ENCODE data around the gene CRIP2. TPM values are rescaled to one million over a fixed set of nuclear protein-coding genes. Genes with fewer than 3 reads are reported as not detected.
A peak's percentile ranks its signal among the peaks of the same experiment; 100 is the strongest.

The CRIP2 gene
- total RNA-seq, 1 donor from 2014 or later = 247 TPM

- H3K4me3 Mint-ChIP-seq (ENCODE audit: unreplicated experiment) = no peak overlapping the region
- H3K36me3 Mint-ChIP-seq (ENCODE audit: low read depth) = no peaks in the 10 kb centered on the region
- no peaks in the 10 kb centered on the region for H3K9me3 Mint-ChIP-seq (ENCODE audit: low read depth)
Measured at GRCh38 chr14:105503935-105504692, 29.5 kb downstream of the CRIP2 start.

GRCh38 chr14:105505101-105505500, 30.5 kb downstream of the CRIP2 start:
- H3K9me3 Mint-ChIP-seq (ENCODE audit: low read depth) = no peaks in the 10 kb centered on the region
- H3K27me3 Mint-ChIP-seq (ENCODE audit: low read depth) = peaks cover 8% of the 10 kb centered on the region
- no peak overlapping the region for H3K27ac Mint-ChIP-seq (ENCODE audit: unreplicated experiment)
- H3K4me1 Mint-ChIP-seq (ENCODE audit: low read depth) = no peaks in the 10 kb centered on the region
- no peaks in the 10 kb centered on the region for H3K36me3 Mint-ChIP-seq (ENCODE audit: low read depth)
- TF ChIP-seq, protein P1, sequence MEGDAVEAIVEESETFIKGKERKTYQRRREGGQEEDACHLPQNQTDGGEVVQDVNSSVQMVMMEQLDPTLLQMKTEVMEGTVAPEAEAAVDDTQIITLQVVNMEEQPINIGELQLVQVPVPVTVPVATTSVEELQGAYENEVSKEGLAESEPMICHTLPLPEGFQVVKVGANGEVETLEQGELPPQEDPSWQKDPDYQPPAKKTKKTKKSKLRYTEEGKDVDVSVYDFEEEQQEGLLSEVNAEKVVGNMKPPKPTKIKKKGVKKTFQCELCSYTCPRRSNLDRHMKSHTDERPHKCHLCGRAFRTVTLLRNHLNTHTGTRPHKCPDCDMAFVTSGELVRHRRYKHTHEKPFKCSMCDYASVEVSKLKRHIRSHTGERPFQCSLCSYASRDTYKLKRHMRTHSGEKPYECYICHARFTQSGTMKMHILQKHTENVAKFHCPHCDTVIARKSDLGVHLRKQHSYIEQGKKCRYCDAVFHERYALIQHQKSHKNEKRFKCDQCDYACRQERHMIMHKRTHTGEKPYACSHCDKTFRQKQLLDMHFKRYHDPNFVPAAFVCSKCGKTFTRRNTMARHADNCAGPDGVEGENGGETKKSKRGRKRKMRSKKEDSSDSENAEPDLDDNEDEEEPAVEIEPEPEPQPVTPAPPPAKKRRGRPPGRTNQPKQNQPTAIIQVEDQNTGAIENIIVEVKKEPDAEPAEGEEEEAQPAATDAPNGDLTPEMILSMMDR (IDR thresholded peaks at IDR 0.05) = no peak
- H3K4me3 Mint-ChIP-seq (ENCODE audit: unreplicated experiment) = no peak overlapping the region
- peak; percentile 91 for DNase-seq (ENCODE audit: low spot score)

More at GRCh38 chr14:105503935-105504692, 29.5 kb downstream of the CRIP2 start:
- Mint-ChIP-seq H3K27me3 (ENCODE audit: low read depth) (peaks cover 8% of the 10 kb centered on the region), H3K27ac (ENCODE audit: unreplicated experiment) (no peak overlapping the region), H3K4me1 (ENCODE audit: low read depth) (no peaks in the 10 kb centered on the region)
- peak; percentile 79 for DNase-seq (ENCODE audit: low spot score)
- TF ChIP-seq, protein P1 (IDR thresholded peaks at IDR 0.05) = no peak

GRCh38 chr14:105507247-105507646, 32.6 kb downstream of the CRIP2 start:
- Mint-ChIP-seq H3K27me3 (ENCODE audit: low read depth) (peaks cover 12% of the 10 kb centered on the region), H3K9me3 (ENCODE audit: low read depth) (no peaks in the 10 kb centered on the region), H3K27ac (ENCODE audit: unreplicated experiment) (no peak overlapping the region), H3K36me3 (ENCODE audit: low read depth) (no peaks in the 10 kb centered on the region), H3K4me1 (ENCODE audit: low read depth) (no peaks in the 10 kb centered on the region), H3K4me3 (ENCODE audit: unreplicated experiment) (no peak overlapping the region)
- peak; percentile 60 for DNase-seq (ENCODE audit: low spot score)
- TF ChIP-seq, protein P1 (IDR thresholded peaks at IDR 0.05) = no peak

DNA sequence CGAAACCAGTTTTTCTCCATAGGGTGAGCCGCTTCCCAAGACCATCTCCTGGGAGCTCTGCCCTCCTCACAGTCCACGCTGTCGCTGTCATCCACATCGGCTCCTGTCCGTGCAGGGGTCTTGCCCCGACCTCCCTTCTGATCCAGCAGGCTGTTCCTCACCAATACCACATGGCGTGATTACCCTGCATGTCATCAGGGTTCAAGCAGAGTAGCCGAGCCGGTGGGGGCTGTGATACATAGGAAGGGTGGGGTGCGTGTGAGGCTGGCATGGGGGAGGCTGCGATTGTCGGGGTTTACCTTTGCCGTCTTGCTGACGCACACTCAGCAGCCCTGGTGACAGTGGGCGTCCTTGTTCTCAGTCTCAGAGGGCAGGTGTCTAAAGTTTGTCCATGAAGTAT, 33.4 kb downstream of the CRIP2 start:
- H3K27me3 Mint-ChIP-seq (ENCODE audit: low read depth) = peaks cover 14% of the 10 kb centered on the region
- no peaks in the 10 kb centered on the region for H3K4me1 Mint-ChIP-seq (ENCODE audit: low read depth)
- H3K36me3 Mint-ChIP-seq (ENCODE audit: low read depth) = no peaks in the 10 kb centered on the region
- no peaks in the 10 kb centered on the region for H3K9me3 Mint-ChIP-seq (ENCODE audit: low read depth)
- no peak overlapping the region for H3K27ac Mint-ChIP-seq (ENCODE audit: unreplicated experiment)
- H3K4me3 Mint-ChIP-seq (ENCODE audit: unreplicated experiment) = no peak overlapping the region
- DNase-seq (ENCODE audit: low spot score) = peak; percentile 64
- TF ChIP-seq, protein P1 (IDR thresholded peaks at IDR 0.05) = no peak

GRCh38 chr14:105508601-105509000, 34.0 kb downstream of the CRIP2 start:
- H3K36me3 Mint-ChIP-seq (ENCODE audit: low read depth) = no peaks in the 10 kb centered on the region

More at GRCh38 chr14:105508601-105509000, 34.0 kb downstream of the CRIP2 start:
- DNase-seq (ENCODE audit: low spot score) = peak; percentile 51
- Mint-ChIP-seq H3K4me1 (ENCODE audit: low read depth) (no peaks in the 10 kb centered on the region), H3K27me3 (ENCODE audit: low read depth) (peaks cover 14% of the 10 kb centered on the region), H3K4me3 (ENCODE audit: unreplicated experiment) (no peak overlapping the region), H3K9me3 (ENCODE audit: low read depth) (no peaks in the 10 kb centered on the region), H3K27ac (ENCODE audit: unreplicated experiment) (no peak overlapping the region)
- TF ChIP-seq, protein P1 (IDR thresholded peaks at IDR 0.05) = no peak

All from chondrocyte (in vitro differentiated cells).